GM12891 (cell line): ENCODE results near the gene EXOC4.

Experiments used
- PAX5 ChIP-seq: IDR thresholded peaks from 2 replicates; pipeline ENCODE4 v1.6.1; 2011; ENCODE audit warnings: low read length, moderate library complexity, mild to moderate bottlenecking; ENCODE audit not compliant: insufficient read depth, severe bottlenecking
- POLR2A ChIP-seq: IDR thresholded peaks from 2 replicates; pipeline ENCODE4 v1.6.1; 2011; ENCODE audit warnings: low read depth, low read length, control low read depth
- POLR2AphosphoS5 ChIP-seq: IDR thresholded peaks from 2 replicates; pipeline ENCODE4 v1.6.1; 2011; ENCODE audit warnings: low read depth, low read length, control low read depth
- POU2F2 ChIP-seq: IDR thresholded peaks from 2 replicates; pipeline ENCODE4 v1.6.1; 2011; ENCODE audit warnings: low read depth, mild to moderate bottlenecking, control low read depth, low read length, moderate library complexity
- SPI1 ChIP-seq: IDR thresholded peaks from 2 replicates; pipeline ENCODE4 v1.6.1; 2011; ENCODE audit warnings: low read depth, low read length, control low read depth
- TAF1 ChIP-seq: IDR thresholded peaks from 2 replicates; pipeline ENCODE4 v1.6.1; 2011; ENCODE audit warnings: low read depth, low read length, control low read depth

GRCh38 chr7:133753513-133753912 is 500.6 kb downstream of the EXOC4 start:
- TF ChIP-seq POU2F2 (no peak), POLR2A (no peak), POLR2AphosphoS5 (no peak), PAX5 (no peak), SPI1 (no peak), TAF1 (no peak)
